Skin epidermis (tissue), 12 donors: Measurements from ENCODE around the gene NINL.
"Not testable (repeated sequence)": the region's sequence is repeated elsewhere in the genome, so short reads cannot be mapped to it uniquely, and the experiment has no call there.

Experiments used
- H3K27ac ChIP-seq, 21 experiments: fragments of 200-600 bp; sonication (generic) in 11 of 21; one replicate each; pipeline ENCODE4 v1.5.0; 2020; ENCODE audit warnings: mild to moderate bottlenecking in 3 of 21, inconsistent platforms in 2 of 21, moderate library complexity in 2 of 21
- H3K4me3 ChIP-seq, 7 experiments: fragments of 200-600 bp; sonication (generic) in 2 of 7; one replicate each; pipeline ENCODE4 v1.5.0; 2020; ENCODE audit warnings: inconsistent platforms in 2 of 7, mild to moderate bottlenecking in 2 of 7, moderate library complexity in 1 of 7

NINL gene

DNA sequence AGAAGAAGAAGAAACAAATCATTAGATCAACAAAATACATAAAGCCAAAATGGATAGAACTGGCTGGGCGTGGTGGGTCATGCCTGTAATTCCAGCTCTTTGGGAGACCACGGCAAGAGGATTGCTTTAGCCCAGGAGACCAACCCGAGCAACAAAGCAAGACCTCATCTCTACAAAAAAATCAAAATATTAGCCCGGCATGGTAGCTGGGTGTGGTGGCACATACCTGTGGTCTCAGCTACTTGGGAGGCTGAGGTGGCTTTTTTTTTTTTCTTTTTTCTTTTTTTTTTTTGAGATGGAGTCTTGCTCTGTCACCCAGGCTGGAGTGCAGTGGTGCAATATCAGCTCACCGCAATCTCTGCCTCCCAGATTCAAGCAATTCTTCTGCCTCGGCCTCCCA is 21.5 kb downstream of the NINL start:
- Histone ChIP-seq H3K4me3 (no peak overlapping the region), H3K27ac (no peak overlapping the region)

- Histone ChIP-seq H3K4me3 (no peak overlapping the region), H3K27ac (no peak overlapping the region)
These were observed 22.0 kb downstream of the NINL start for GRCh38 chr20:25563362-25563761.

DNA sequence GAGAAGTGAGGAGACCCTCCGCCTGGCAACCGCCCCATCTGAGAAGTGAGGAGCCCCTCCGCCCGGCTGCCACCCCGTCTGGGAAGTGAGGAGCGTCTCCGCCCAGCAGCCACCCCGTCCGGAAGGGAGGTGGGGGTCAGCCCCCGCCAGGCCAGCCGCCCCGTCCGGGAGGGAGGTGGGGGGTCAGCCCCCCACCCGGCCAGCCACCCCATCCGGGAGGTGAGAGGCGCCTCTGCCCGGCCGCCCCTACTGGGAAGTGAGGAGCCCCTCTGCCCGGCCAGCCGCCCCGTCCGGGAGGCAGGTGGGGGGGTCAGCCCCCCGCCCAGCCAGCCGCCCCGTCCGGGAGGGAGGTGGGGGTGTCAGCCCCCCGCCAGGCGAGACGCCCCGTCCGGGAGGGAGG is 23.6 kb downstream of the NINL start:
- not testable (repeated sequence) for H3K4me3 ChIP-seq, H3K27ac ChIP-seq

GRCh38 chr20:25553819-25554296 is 31.5 kb downstream of the NINL start:
- H3K27ac ChIP-seq = no peak overlapping the region
- H3K4me3 ChIP-seq = no peak overlapping the region

GRCh38 chr20:25552977-25553376 is 32.4 kb downstream of the NINL start:
- Histone ChIP-seq H3K4me3 (no peak overlapping the region), H3K27ac (no peak overlapping the region)

- H3K27ac ChIP-seq = no peak overlapping the region
- no peak overlapping the region for H3K4me3 ChIP-seq
These were observed 33.7 kb downstream of the NINL start for GRCh38 chr20:25551413-25552215.

- H3K4me3 ChIP-seq, H3K27ac ChIP-seq: not testable (repeated sequence)
These were observed 34.5 kb downstream of the NINL start for GRCh38 chr20:25550645-25551337.

DNA sequence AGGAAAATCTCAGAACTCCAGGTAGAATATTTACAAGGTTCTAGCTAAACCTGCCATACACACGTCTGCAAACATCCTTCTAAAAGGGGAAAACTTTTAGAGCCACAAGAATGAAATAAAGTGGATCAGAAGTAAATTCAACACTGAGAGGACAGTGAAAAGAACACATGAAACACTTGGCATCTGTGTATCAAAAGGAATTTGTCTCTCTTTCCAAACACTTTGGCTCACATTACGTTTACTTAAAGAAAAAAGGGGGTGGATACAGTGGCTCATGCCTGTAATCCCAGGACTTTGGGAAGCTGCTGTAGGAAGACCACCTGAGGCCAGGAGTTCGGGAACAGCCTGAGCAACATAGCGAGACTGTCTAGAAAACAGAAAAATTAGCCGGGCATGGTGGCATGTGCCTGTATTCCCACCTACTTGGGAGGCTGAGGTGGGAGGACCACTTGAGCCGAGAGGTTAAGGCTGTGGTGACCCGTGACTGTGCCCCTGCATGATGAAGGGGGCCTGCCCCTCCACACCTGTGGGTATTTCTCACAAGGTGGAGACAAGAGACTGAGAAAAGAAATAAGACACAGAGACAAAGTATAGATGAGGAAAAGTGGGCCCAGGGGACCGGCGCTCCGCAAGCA is 35.4 kb downstream of the NINL start:
- no peak overlapping the region for H3K4me3 ChIP-seq
- no peak overlapping the region for H3K27ac ChIP-seq

DNA sequence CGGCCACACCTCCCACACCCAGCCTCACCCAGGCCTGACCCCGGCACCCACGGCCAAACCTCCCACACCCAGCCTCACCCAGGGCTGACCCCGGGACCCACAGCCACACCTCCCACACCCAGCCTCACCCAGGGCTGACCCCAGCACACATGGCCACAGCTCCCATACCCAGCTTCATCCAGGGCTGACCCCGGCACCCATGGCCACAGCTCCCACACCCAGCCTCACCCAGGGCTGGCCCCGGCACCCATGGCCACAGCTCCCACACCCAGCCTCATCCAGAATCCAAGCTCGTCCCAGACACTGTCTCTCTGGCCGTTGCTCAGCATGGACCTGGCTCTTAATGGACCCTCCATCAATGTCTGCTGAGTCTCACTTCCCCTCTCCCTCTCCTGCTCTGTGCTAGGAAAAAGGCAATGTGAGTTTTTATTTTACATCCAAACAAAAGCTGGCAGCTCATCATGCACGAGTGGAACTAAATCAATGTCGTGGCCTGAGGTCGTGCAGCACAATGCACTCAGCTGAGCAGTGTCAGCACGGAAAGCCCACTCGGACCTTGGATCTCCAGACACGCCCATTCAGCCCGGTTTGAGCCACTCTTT is 36.1 kb downstream of the NINL start:
- Histone ChIP-seq H3K27ac (no peak overlapping the region), H3K4me3 (no peak overlapping the region)

- H3K4me3 ChIP-seq = no peak overlapping the region
- no peak overlapping the region for H3K27ac ChIP-seq
These were observed 36.7 kb downstream of the NINL start for GRCh38 chr20:25548613-25549086.

DNA sequence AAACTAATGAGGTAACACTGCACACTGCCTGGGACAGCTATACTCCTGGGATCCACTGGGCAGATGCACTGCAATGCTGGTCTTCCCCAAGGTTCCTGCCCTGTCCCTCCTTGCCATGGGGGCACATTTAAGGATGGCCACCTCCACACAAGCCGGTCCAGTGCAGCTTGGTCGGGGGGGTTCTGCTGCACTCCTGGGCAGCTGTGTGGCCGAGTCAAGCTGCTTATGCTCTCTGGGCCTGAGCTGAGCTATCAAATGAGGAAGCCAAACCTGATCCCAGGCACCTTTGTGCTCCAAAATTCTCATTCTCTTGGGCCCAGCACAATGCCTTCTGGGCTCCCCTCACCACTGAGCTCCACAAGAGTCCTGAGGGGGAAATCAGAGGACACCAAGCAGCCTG is 37.3 kb downstream of the NINL start:
- Histone ChIP-seq H3K4me3 (no peak overlapping the region), H3K27ac (no peak overlapping the region)

DNA sequence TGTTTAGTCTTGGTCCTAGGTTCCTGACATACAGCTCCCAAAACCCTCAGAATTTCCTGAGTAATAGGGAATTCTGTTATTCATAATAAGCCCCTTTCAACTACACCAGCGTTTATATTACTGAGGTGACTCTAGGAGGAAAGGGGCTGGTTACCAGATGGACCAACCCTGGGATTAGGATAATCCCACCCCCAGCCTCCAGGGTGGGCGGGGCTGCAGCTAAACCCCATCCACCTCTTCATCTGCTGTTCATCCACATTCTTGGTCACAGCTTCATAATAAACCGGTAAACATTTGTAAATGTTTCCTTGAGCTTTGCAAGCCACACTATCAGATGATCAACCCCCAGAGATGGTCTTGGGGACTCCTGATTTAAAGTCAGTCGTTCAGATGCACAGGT is 38.3 kb downstream of the NINL start:
- no peak overlapping the region for H3K4me3 ChIP-seq
- no peak overlapping the region for H3K27ac ChIP-seq

DNA sequence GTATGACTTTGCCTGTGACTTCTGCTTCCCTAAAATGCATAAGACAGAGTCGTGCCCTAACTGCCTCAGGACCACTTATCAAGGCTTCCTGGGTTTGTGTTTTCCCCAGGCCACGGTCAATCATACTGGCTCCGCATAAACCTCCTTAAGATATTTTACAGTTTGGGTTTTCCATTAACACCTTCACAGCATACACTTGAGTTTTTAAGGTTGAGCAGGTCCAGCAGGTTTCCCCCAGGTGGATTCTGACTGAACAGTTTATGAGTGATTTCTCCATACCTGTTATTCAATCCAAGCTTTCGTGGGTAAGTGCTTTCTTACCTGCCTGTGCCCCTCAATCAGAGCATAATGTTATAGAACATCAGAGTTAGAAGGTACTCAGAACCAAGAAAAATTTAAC is 39.3 kb downstream of the NINL start:
- H3K27ac ChIP-seq = no peak overlapping the region

DNA sequence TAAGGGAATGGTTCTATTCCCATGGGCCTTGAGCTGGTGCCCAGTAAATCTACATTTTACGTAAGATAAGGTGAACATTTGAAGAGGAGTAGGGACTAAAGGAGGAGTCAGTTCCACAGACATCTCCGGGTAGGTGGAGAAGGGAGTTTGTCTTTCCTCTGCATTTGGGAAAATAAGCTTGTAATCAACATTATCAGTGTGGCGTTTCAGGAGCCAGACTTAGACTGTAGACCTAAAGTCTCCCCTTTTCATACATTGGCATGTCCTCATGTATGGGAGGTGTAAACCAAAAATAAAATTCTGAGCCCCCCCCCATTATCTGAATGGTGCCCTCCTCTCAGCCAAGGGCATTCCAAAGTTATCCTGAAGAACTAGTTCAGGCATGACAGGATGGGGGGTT is 40.2 kb downstream of the NINL start:
- Histone ChIP-seq H3K4me3 (no peak overlapping the region), H3K27ac (no peak overlapping the region)

More for the DNA sequence above, 39.3 kb downstream of the NINL start:
- H3K4me3 ChIP-seq = no peak overlapping the region

DNA sequence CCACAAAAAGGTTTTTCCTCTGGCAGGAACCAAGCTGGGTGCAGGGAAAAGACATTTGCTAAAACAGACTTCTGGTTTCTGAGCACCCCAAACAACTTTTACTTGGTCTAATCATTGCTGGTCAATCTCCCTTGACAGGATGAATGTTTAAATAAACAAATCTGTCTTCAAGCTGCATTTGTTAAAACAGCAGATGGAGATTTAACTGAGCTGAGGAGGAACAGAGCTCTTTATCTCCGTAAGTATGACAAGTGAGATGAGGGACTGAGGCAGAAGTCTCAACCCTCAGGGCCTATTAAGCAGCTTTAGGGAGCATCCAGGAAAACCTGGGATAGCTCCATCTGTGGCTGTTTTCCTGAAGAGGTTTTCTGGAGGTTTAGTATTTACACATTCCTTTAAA is 40.6 kb downstream of the NINL start:
- H3K27ac ChIP-seq = no peak overlapping the region
- no peak overlapping the region for H3K4me3 ChIP-seq

DNA sequence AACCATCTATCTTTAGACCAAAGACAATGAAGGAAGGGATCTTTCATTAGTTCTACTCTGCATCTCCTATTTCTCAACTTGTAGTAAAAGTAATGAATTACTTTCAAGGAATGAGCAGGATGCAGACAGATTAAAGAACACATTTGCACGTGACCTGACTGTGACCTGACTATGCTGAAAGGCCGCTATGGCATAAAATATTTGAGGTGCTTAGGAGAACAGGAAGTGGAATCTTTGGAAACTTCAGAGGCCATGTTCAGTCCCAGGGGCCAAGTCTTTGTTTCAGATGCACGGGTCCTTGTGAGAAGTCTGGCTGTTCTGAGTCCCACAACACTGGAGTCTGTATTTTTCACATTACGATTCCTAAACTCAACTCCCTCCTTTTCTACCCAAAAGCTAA is 41.0 kb downstream of the NINL start:
- no peak overlapping the region for H3K27ac ChIP-seq
- H3K4me3 ChIP-seq = no peak overlapping the region

GRCh38 chr20:25543068-25543467 is 42.3 kb downstream of the NINL start:
- peak overlapping the region in 3 of 21 experiments; percentile 31 to 51 (median 47) for H3K27ac ChIP-seq

DNA sequence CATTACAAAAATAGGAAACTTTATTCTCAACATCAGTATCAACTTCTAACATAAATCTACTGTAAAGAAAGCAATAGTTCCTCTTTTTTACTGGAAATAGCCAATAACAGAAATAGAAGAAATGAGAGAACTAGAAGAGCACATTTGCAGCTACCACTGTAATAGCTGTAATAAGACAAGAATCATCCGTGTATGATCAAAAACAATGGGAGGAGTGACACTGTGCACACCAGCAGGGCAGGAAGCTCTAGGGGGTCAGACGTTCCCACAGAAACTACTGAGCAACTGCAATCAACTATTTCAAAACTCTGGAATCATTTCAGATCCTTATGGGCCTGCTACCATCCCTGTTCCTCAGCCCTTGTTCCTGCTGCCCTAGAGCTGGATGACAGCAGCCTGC is 43.7 kb downstream of the NINL start:
- H3K27ac ChIP-seq = peak overlapping the region in 4 of 21 experiments; percentile 3 to 36 (median 22)

More at GRCh38 chr20:25543068-25543467, 42.3 kb downstream of the NINL start:
- no peak overlapping the region for H3K4me3 ChIP-seq

GRCh38 chr20:25539742-25540672 is 45.3 kb downstream of the NINL start:
- Histone ChIP-seq H3K27ac (peak overlapping the region in 10 of 21 experiments; percentile 2 to 55 (median 32)), H3K4me3 (peak overlapping the region in 2 of 7 experiments; percentile 22 to 32)

More for the DNA sequence above, 43.7 kb downstream of the NINL start:
- no peak overlapping the region for H3K4me3 ChIP-seq
